ENCODE data around the gene UCN2.

DNA sequence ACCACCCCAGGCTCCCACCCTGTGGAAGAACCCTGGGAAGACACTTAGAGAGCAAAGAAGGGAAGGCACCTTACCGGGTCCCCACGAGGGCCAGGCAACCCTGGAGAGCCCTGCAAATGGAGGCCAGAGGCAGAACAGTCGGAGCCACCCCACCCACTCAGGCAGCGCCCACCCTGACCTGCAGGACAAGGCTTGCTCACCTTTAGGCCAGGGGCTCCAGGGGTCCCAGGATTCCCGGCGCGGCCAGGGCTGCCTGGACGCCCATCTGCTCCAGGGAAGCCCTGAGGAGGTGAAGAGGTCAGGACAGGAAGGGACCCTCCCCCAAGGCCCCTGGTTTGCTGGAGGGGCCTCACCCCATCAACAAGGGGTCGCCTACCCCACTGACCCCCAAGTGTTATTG lies 21.3 kb upstream of the UCN2 start:
- no peak for TF ChIP-seq POLR2A (IDR thresholded peaks at IDR 0.05)
- TF ChIP-seq, protein P1, sequence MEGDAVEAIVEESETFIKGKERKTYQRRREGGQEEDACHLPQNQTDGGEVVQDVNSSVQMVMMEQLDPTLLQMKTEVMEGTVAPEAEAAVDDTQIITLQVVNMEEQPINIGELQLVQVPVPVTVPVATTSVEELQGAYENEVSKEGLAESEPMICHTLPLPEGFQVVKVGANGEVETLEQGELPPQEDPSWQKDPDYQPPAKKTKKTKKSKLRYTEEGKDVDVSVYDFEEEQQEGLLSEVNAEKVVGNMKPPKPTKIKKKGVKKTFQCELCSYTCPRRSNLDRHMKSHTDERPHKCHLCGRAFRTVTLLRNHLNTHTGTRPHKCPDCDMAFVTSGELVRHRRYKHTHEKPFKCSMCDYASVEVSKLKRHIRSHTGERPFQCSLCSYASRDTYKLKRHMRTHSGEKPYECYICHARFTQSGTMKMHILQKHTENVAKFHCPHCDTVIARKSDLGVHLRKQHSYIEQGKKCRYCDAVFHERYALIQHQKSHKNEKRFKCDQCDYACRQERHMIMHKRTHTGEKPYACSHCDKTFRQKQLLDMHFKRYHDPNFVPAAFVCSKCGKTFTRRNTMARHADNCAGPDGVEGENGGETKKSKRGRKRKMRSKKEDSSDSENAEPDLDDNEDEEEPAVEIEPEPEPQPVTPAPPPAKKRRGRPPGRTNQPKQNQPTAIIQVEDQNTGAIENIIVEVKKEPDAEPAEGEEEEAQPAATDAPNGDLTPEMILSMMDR (IDR thresholded peaks at IDR 0.05): no peak
